HAP-1 (cell line): ENCODE data around the gene LKAAEAR1.

Experiments used
- DNase-seq, 2 experiments: peaks; one replicate each; pipeline ENCODE4 v3.0.0-alpha.2; 2016 to 2020; ENCODE audit warnings: low spot score in 2 of 2
- H3K27me3 ChIP-seq: fragments of 250-450 bp; sonication (Bioruptor Pico); 2 replicates; pipeline ENCODE4 v1.5.1; 2020; ENCODE audit warnings: low read depth, mild to moderate bottlenecking, moderate library complexity
- H3K36me3 ChIP-seq: fragments of 250-450 bp; sonication (Bioruptor Pico); replicated peaks from 2 replicates; pipeline ENCODE4 v1.5.1; 2020; ENCODE audit warnings: mild to moderate bottlenecking
- H3K4me1 ChIP-seq: fragments of 250-450 bp; sonication (Bioruptor Pico); 2 replicates; pipeline ENCODE4 v1.5.1; 2020; ENCODE audit warnings: mild to moderate bottlenecking
- H3K4me3 ChIP-seq: fragments of 250-450 bp; sonication (Bioruptor Pico); 2 replicates; pipeline ENCODE4 v1.5.1; 2020; ENCODE audit warnings: mild to moderate bottlenecking, moderate library complexity
- H3K9me3 ChIP-seq: fragments of 250-450 bp; sonication (Bioruptor Pico); 2 replicates; pipeline ENCODE4 v1.5.1; 2020; ENCODE audit warnings: mild to moderate bottlenecking, moderate library complexity
- in situ Hi-C: fragments of 300-500 bp; cut with MboI; formaldehyde crosslinking; loops from 3 replicates; pipeline ENCODE4 v1.14.3; 2020; ENCODE audit warnings: low sequenced_read_pairs, inconsistent platforms, mixed read lengths

LKAAEAR1 gene

GRCh38 chr20:64037199-64037497 lies 47.0 kb downstream of the LKAAEAR1 start:
- DNase-seq: no peak
- Histone ChIP-seq H3K4me1 (peaks cover 7% of the 10 kb centered on the region; the same call in 1 of the 2 replicates), H3K4me3 (no peak overlapping the region)

GRCh38 chr20:64036346-64037198 lies 47.6 kb downstream of the LKAAEAR1 start:
- no peaks in the 10 kb centered on the region for H3K27me3 ChIP-seq
- H3K9me3 ChIP-seq: no peaks in the 10 kb centered on the region
- DNase-seq: no peak
- peaks cover 9% of the 10 kb centered on the region for H3K36me3 ChIP-seq
- peaks cover 3% of the 10 kb centered on the region; the same call in 1 of the 2 replicates for H3K4me1 ChIP-seq
- in situ Hi-C loops: no loop called here
- no peak overlapping the region for H3K4me3 ChIP-seq

More at GRCh38 chr20:64037199-64037497, 47.0 kb downstream of the LKAAEAR1 start:
- H3K27me3 ChIP-seq: 0 out of 2 replicates have a peak, but pooled peaks cover under 1% of the 10 kb centered on the region
- H3K36me3 ChIP-seq: peaks cover 6% of the 10 kb centered on the region
- in situ Hi-C loops: no loop called here
- H3K9me3 ChIP-seq: no peaks in the 10 kb centered on the region

DNA sequence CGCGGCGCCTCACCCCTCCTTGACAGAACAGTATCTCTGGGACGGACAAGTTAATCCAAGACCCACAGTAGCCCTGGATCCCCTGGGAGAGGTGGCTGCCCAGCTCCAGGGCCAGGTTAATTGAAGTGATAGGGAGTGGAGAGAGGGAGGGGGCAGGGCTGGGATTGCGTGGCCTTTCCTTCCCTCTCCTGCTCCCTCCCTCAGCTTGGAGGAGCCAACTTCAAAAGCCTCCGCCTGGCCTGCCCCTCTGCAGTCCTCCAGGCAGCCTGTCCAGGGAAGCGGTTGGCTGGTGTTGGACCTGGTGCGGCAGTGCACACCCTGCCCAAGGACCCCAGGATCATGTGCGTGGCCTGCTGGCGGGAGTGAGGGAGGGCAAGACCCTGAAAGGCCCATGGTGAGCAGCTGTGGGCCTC lies 48.3 kb downstream of the LKAAEAR1 start, which contains the start of gene C20orf204:
C20orf204 (plus strand) TSS at position 250 of the 413 bp plus-strand sequence; CDS start at position 392, 142 bp downstream.
- Histone ChIP-seq H3K36me3 (peaks cover 9% of the 10 kb centered on the region), H3K4me3 (no peak within 1 kb of the TSS), H3K9me3 (no peaks in the 10 kb centered on the region), H3K4me1 (peaks cover 3% of the 10 kb centered on the region; the same call in 1 of the 2 replicates), H3K27me3 (no peaks in the 10 kb centered on the region)
- in situ Hi-C loops: no loop called here
- no peak for DNase-seq

DNA sequence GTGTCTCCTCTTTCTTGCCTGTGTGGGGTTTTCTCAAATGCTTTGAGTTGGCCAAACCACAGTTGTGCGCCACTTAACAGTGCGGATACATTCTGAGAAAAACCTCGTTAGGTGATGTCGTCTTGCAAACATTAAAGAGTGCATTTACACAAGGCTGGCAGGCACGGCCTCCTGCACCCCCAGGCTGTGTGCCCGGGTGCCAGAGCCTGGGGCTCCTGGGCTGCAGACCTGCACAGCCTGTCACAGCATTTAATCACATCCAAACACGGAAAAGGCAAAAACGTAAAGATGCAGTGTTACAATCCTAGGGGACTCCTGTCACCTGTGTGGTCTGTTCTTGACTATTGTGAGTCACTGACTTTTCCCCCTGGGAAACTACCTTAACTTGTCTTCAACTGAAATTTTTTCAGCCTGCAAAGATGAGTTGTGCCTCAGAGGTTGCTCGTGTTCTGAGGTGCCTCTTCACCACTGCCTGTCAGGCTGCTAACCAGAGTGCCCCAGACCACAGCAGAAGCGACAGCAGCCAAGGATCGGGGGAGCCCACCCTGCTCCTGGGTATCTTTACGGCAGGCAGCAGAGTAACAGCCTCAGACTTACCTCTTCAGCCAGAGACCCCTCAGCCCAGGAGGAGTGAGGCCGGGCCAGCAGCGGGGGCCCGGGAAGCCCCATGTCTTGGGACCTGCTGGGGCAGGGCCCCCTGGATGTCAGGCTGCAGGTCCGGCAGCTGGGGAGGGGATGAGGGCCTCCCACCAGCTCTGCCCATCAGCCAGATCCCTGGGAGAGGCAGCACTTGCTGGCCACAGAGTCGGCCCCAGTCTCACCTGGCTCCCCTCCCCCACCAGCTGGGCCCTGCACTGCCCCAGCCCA lies 48.9 kb downstream of the LKAAEAR1 start:
- DNase-seq: no peak

DNA sequence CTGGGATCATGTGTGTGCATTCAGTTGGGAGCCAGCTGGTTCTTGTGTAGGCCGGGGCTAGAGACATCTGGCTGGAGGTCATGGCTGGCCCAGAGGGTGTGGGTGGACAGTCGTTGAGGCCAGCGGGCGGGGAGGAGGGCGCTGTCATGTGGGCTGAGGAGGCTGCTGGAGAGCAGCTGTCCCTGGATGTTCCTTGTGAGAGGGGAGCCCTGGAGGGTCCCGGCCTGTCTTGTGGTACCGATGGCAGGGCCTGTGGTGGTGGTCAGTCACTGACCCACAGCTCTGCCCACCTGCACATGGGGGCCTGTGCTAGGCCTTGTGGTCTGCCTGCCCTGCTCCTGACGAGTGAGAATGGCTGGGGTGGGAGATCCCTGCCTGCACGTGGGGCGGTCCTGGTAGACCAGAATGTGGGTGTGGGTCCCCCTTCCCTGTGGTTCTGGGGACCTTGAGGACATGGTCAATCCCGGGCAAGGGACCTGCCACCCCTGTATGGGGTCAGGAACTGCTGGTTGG lies 50.2 kb downstream of the LKAAEAR1 start:
- Histone ChIP-seq H3K4me3 (no peak overlapping the region), H3K4me1 (no peaks in the 10 kb centered on the region; the same call in 1 of the 2 replicates), H3K27me3 (no peaks in the 10 kb centered on the region), H3K36me3 (peaks cover 22% of the 10 kb centered on the region), H3K9me3 (no peaks in the 10 kb centered on the region)
- DNase-seq: no peak
- in situ Hi-C loops: no loop called here

More for the DNA sequence above, 48.9 kb downstream of the LKAAEAR1 start:
- H3K36me3 ChIP-seq: peaks cover 13% of the 10 kb centered on the region
- no peaks in the 10 kb centered on the region for H3K27me3 ChIP-seq
- H3K4me1 ChIP-seq: peaks cover 3% of the 10 kb centered on the region; the same call in 1 of the 2 replicates
- in situ Hi-C loops: no loop called here
- H3K9me3 ChIP-seq: no peaks in the 10 kb centered on the region
- H3K4me3 ChIP-seq: no peak overlapping the region
